NCI-H2029 treated with DMSO at 0.1 percent for 48 hours (cell line): ENCODE measurements around the gene TXK.

Source experiments
- DNase-seq: peaks from one replicate; lab custom pipeline; 2025; lab: John Stamatoyannopoulos, UW

Gene TXK

DNA sequence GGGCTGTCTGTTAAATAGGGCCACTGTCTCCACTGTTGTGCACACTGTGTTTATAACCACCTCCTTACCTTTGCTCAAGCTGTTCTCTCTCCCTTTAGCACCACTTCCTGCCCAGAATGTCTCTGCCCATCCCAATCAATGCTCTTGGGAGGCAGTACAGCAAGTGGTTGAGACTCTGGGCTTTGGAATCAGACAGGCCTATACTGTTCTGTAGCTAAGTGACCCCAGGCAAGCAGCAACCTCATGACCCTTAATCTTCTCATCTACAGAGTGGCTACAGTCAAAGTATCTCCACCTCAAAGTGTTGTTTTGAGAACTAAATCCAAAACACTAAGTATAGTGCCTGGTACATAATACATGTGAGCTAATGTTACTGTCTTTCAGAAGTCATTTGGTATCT, 3.8 kb upstream of the TXK start:
- DNase-seq: no peak

DNA sequence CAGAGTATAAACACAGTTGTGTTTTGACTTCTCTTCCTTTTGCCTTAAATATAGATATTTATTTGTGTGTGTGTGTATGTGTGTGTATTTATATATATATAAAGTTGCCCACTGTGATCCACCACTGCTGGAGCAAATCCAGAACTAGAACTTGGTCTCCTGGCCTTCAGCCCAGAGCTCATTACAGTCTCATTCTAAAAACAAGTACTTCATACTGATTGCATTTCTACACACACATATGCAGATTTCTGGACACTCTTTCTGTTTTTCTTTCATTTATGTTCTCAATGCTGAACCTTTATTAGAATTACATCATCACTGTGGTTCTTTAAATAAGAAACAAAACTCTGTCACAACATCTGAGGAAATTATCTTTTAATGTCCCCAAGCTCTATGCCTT, 381 bp downstream of the TXK start:
- DNase-seq: no peak

DNA sequence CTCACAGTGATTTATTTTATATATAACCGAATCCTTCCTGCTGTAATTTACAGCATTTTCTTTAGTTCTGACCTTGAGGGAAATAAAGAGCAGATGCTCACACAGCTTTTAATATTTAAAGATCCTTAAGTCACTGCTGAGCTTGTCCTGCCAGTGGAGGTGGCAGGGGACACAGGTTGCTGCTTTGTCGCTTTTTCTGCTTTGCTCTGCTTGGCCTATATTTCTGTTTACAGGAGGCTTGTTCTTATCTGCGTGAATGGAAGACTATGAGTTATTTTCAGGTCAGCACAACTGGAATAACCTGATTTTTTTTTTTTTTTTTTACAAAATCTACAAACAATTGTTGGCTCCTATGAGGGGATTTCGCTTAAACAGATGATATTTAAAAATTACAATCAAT, 2.3 kb downstream of the TXK start:
- no peak for DNase-seq

DNA sequence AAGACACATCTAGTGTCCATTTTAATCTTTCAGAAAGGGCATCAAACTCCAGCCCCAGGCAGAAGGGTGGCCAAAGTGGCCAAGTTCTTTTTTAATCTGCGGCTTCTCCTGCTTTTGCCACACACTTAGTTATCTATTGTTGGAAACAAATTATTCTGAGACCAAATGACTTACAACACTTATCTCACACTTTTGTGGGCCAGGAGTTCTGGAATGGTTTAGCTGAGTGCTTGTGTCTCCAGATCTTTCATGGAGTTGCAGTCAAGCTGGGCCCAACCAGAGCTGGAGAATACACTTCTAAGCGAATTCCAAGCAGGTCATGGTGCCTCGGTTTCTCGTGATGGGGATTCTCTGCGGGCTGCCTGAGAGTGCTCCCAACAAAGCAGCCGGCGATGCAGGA, 4.0 kb downstream of the TXK start:
- no peak for DNase-seq

DNA sequence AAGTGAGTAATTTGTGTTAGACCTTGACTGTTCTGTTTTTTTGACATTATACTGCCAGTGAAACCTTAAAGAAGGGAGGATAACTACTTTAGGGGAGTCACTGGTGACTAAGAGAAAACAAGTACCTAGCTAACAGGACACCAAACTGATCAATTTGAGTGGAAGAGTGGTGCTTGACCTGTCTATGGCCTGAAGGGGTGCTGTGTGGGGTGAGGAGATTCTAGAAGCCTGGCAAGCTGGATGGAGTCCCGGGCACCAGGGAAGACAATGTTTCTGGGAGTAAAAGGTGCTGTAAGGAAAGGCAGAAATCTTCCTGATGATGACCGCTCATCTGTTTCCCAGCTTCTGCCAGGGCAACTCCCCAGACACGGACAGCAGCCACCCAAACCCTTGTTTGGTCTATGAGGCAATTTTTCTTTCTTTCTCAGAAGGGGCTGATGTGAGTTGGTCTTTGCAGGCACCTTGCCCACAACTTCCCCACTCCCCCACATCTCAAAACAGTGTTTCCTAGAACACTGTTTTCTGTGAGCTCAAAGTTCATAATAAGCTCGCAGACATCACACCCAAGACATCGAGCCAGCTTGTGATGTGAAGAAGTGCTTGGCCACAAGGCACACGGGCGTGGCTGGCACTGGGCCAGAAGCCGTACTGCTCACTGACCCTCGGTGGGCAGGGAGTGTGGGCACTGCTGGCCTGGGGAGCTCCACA, 4.6 kb downstream of the TXK start:
- DNase-seq: no peak

DNA sequence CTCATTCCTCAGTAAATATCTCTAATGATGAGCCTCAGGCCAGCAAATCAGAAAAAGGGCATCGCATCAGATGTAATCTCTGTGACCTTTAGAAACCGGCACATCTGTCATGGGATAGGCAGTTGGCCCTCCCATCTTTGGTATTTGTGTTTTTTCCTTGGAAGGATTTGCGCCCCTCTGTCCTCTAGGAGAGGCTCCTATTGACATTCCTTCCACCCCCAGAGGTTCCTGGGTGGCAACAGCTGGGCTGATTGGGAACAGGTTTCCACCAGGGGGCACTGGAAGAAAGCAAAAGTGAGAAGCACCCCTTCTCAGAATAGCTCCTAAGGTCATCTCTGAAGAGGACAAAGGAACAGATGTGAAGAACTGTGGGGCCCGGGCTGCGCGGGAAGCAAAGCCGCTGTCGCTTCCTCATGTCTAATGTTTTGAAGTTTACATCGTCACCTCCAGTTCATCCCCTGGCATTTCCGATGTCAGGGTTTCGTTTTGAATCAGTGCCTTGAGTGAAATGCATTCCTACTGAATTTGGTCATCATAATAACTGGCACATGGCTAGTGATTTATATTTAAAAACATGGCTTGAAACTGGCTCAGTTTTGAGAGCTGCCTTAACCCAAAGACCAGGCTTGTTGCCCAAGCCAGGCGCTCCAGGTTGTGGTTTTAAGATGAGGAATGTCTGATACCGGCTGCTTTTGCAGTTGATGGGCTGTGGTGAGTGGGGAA, 6.2 kb downstream of the TXK start:
- peak; percentile 23 for DNase-seq

DNA sequence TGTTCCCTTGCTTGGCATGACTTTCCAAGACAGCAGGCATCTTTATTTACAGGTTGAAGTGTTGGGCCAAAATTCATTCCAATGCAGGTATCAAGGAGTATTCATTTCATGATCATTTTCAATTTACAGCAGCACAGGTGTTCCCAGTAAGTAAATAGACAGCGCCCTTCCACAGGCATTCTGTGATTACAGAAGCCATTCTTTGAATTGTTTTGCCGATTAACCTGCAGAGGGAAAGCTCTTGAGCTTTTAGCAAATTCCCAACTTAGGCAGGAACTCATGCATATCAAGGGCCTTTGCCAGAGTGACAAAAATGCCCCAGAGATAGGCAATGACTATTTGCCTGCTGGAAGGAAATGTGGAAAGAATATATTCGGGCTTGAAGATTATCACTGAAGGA, 6.8 kb downstream of the TXK start:
- DNase-seq: peak; percentile 8

DNA sequence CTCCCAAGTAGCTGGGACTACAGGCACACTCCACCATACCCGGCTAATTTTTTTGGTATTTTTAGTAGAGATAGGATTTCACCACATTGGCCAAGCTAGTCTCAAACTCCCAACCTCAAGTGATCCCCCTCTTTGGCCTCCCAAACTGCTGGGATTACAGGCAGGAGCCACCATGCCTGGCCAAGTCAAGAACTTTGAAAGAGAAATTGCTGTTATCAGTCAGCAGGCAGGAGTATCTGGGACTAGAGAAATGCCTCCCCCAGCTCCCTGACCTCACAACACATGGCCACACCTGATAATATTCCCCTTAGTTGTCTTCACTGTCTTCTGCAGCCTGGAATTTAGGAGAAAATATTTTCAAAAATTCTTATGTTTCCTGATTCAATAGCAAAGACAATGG, 7.4 kb downstream of the TXK start:
- no peak for DNase-seq

DNA sequence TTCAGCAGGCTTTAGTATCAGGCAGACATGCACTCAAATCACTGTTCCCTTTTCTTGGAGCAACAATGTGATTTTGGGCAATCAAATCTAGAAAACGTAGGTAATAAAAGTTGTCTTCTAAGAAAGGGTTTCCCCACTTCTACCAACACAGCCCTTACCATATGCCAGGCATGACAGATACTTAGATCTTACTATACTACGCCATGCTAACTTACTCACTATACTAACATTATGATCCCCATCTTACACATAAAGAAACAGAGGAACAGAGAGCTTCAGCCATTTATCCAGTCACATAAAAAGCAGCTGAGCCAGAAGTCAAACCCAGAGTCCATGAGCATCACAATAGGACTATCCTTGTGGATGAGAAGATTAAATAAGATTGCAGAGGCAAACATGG, 9.2 kb downstream of the TXK start:
- no peak for DNase-seq

DNA sequence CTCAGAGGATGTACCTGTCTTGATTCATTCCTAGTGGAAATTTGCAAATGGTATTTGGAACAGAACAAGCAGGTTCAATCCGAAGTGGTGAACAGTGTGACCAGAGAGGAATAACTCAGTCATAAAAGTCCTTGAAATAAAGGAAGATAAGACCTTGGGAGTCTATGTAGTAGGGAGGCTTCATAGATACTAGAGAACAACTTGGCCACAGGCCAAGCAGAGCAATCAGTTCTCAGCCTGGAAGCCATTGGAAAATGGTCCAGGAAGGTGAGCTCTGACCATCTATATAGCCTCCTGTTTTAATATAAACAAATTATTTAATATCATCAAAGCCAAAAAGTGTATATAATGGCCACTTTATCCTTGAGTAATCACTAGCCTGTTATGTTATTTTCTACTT, 11.3 kb downstream of the TXK start:
- DNase-seq: no peak

DNA sequence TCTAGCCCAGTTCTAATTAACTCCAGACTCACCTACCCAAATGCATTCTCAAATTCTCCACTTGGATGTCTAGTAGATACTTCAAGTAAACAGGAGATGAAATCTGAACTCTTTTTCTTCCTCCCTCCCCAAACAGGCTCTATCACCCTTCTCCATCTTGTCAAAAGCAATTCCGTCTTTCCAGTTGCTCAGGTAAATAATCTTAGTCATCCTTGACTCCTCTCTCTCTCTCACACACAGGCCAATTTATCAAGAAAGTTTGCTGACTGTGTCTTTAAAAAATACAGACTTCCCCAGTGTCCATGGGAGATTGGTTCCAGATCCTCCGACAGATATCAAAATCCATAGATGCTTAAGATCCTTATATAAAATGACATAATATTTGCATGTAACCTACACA, 12.9 kb downstream of the TXK start:
- no peak for DNase-seq

DNA sequence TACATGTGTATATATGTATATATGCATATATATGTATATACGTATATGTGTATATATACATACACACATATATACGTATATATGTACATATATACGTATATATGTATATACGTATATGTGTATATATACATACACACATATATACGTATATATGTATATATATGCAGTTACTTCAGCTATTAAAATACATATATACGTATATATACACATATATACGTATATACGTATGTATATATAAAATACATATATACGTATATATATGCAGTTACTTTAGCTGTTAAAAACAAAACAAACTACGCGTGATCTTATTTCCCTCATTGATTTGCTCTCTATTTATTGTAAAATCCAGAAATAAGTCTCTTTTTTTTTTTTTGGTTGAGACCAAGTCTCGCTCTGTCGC, 13.9 kb downstream of the TXK start:
- no peak for DNase-seq

DNA sequence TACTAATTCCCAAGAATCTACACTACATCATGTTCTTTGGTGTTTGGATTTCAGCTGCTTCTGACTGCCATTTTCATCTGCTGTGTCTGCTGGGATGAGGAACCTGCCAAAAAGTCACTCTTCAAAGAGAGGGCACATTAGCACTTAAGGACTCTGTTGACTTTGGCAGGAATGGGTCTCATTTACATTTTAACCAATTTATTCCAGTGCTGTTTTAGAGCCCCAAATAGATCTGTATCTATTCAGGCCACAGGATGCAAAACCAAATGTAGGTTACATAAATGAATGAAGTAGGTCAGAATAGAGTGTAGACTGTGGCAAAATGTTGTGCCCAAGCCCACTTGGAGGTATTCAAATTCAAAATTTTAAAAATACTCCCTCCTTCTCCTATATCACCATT, 14.4 kb downstream of the TXK start:
- DNase-seq: peak; percentile 60

DNA sequence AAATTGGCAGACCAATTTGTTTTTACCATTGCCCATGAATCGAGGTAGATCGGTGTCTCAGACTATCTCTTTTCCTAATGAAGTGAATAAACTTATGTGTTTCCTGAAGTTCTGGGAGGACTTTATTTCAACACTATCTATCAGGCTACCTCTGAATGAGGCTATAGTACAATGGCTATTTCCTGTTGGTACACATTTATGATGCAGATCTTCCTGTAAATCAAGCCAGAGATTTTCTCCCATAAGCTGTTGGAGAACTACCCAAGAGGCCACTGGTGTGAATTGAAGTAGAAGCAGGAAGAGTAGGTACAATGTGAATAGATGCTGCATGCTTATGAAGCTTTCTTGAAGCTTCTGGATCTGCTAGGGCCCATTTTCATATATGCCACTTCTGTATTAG, 16.0 kb downstream of the TXK start:
- no peak for DNase-seq

DNA sequence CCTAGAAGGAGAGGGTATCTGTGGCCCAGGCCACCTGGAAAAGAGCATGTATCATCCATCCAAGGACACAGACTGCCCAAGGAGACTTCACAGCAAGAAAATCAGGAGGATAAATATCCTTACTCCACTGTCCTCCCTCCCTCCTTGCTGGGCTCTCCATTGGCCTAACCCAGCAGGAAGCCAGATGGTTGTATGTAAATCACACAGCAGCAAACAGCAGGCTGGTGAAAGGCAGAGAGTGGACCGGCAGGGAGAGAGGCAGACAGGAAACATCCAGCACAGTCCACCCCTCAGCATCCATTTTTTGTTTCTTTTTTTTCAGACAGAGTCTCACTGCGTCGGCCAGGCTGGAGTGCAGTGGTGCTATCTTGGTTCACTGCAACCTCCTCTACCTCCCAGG, 17.5 kb downstream of the TXK start:
- DNase-seq: no peak

DNA sequence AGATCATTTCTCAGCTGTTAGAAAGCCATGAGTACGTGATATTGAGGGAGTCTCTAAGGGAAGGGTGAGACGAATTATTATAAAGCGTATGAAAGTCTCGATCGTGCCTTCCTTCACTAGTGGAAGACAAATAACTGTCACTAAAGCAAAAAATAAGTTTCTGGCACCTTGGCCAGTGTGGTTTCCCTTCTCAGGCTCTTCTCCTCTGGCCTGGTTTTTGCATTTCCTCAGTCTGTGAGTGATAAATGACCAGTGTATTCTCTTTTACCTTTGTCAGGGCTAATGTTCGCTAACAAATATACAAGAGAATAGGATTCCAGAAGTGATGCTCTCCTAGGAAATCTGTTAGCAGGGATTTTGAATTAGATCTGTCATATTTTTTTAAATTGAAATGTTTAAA, 19.6 kb downstream of the TXK start:
- no peak for DNase-seq

DNA sequence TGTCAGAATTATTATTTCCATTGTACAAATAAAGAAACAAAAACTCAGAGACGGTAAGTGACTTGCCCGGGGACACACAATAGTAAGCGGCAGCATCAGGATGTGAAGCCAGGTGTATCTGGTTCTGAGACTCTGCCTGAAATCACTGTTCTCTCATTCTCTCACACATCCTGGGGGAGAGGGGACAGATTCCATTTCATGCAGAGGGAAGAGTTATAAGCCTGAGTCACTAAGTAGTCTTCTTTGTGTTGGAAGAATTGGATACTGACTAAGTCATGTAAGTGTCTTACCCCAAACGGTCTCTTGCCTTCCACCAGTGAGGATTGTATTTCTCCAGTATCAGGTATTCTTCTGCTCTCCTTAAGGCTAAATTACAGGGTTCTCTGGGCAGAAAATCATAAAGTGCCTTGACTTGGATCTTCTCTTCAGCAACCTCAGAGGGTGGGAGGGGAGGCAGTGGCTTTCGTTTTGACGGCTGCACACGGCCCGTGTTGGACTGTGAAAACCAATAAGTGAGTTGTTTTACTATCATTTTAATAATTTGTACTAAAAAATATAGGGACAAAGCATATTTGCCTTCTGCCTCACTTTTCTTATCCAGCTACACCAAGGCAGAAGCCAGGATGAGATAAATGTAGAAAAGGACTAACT, 21.9 kb downstream of the TXK start:
- no peak for DNase-seq

DNA sequence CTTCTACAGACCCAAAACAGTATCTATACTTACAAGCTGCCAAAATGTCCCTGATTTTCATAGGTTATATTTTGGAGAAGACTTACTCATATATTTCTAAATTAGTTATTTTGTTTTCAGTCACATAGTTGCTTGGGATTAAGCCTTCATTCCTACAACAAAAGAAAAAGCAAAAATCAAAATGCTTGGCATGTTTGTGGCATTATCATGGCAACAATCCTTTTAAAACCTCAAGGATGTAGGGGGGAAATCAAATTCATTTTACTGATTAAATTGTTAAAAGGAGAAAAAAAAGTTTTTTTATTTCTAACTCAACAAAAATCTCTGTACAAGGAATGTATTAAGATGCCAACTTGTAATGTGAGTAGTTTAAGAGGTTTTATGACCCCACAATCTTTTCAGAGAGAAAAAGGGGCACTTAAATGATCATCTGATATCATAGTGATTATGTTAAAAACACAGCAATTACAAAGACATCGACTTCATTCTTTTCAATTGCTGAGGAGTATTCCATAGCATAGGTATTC, 23.5 kb downstream of the TXK start:
- DNase-seq: no peak

DNA sequence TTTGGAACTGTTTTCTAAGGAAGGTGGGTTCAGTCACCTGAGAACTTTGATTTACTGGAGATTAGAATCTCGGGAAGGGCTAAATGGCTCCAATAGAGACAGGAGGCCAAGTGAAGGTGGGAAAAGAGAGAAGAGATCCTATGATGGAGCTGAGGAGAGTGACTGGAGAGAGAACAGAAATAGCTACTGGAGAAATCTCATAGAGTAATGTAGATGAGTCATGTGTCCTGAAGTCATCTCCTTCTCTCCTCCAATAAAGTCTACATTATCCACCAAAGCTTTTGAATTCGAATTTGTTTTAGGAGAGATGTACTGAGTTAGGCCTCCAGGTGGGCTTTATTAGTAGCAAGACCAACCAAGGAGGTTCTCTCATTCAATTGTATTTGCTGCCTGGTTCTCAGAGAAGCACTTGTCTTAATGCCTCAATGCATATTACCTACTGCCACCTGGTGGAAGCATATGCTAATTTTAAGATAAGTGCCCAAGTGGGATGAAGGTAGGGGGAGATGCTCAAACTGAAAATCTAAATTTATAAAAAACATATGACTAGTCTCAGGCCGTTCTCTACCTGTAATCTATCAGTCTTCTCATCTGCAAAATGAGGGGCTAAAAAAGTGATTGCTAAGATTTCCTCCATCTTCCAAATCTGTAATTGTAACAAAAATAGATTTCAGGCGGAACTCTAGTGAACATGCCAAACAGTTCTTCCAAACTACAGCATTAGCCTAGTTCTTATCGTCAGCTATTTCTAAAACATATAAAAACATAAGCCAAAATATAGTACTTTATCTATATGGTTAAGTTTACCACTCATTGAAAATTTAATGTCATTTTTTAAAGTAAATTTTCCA, 24.4 kb downstream of the TXK start:
- DNase-seq: no peak

DNA sequence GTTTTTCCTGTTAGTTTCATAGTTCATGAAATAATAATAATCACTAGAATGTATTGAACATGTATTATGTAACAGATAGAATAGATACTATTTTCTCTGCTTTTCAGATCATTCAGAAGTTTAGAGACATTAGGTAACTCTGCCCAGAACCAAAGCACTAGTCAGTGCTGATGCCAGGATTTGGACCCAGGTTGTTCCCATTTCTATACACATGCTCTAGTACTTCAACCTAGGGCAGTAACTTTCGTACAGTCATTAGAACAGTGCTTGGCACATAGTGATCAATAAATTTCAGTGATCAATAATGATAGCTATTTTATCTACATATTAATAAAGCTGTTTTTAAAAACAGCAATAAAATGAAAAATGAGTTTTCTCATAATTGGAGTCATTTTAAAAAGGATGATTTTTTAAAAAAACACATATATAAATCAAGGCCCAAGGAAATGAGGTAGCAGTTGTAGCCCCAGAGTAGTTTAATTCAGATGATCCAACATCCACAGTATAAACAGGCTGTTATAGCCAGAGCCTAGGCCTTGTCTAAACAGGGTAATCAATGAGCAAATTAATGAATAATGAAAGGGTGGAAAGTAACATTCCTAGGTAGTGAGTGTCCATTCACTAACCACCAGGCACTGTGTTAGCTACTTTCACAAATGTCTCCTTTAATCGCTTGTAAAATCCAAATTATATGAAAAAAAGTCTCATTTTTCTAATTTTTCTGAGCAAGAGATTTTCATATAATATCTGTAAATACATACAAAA, 25.6 kb downstream of the TXK start:
- DNase-seq: no peak

DNA sequence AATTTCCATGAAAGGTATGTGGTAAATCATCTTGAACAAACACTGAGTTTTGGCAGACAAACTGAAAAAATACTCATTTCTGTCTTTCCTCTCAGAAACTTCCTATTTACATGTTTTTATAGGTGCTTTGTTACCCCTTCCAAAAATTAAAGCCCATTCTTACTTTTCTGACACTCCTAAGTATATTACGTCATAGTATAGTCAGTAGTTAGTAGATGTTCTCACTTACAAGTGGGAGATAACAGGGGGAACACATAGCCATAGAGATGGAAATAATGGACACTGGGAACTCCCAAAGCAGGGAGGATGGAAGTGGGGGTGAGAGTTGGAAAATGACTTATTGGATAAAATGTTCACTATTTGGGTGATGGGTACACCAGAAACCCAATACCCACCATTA, 28.8 kb downstream of the TXK start:
- DNase-seq: no peak
